Activated naive CD4-positive, alpha-beta T cell treated with anti-CD3 and anti-CD28 coated beads, Interleukin-2, amount 10 ng/mL, durations not matched to agents 5 hours and 36 hours (primary cell): Measurements from ENCODE around the gene KIF13A. TPM values are rescaled to one million over a fixed set of nuclear protein-coding genes. Genes with fewer than 3 reads are reported as not detected.

ENCODE experiments used
- total RNA-seq, 2 experiments: library from RNA; stranded (reverse); gene quantifications; one replicate each; pipeline ENCODE4 v1.2.3, GENCODE V29; 2021

The KIF13A gene
- under 1 TPM in 1 of 2 experiments, not detected in 1; 0.20 TPM for total RNA-seq

GRCh38 chr6:17987447-17987696 is at the start of gene KIF13A:
Gene KIF13A, minus strand, starts transcription at chr6:17987635. Its CDS starts 172 bp downstream, at chr6:17987463.

Other genes with a start within 250 kb of the KIF13A start
- under 1 TPM; 0.55 to 0.78 TPM for gene NHLRC1, start 135.0 kb upstream of the KIF13A start, total RNA-seq
- gene TPMT, start 167.4 kb upstream of the KIF13A start, total RNA-seq = 1 to 10 TPM; 5.3 to 5.9 TPM
- gene KDM1B, start 167.8 kb upstream of the KIF13A start, total RNA-seq = 10 to 100 TPM; 10.8 to 11.6 TPM